HFF-Myc (cell line): ENCODE measurements around the gene HERC3.

Experiments used
- DNase-seq: peaks from one replicate; pipeline ENCODE4 v3.0.0-alpha.2; 2011; ENCODE audit warnings: low read depth; ENCODE audit errors: extremely low read depth
- H3K4me3 ChIP-seq: replicated peaks from 2 replicates; pipeline ENCODE4 v1.5.1; 2011; ENCODE audit warnings: low read depth, mild to moderate bottlenecking, control low read depth, low read length
- CTCF ChIP-seq: IDR thresholded peaks from 2 replicates; pipeline ENCODE4 v1.5.1; 2012; ENCODE audit warnings: mild to moderate bottlenecking, low read depth, low read length, control low read depth; ENCODE audit errors: missing control alignments

The HERC3 gene

DNA sequence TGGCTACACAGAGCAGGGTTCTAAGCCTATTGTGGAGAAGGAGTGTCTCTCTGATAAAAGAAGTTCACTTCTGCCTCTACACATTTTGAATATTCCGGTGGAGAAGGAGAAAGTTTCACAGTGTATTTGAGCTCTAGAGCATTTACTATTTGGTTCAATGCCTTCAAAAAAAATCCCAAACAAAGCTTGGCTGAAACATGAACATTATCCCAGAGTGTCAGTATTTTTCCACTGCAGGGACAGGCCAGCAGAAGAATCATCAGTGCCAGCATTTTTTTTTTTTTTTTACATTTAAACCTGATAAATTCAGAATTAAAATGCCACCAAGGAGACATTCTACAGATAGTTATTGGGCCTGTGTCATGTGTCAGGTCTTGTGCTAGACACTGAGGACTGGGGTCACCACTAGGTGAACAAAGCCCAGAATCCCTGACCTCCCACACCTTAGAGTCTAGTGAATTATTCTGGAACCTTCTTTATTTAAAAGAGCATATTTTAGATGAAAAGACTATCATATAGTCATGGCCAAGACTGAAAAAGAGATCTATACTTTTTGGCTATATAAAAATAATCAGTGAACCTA, 153.4 kb downstream of the HERC3 start:
- DNase-seq = no peak
- H3K4me3 ChIP-seq = no peak overlapping the region
- no peak for TF ChIP-seq CTCF

- DNase-seq = no peak
- no peak overlapping the region for H3K4me3 ChIP-seq
- no peak for TF ChIP-seq CTCF
Observed at GRCh38 chr4:88746206-88746605, 153.9 kb downstream of the HERC3 start.

DNA sequence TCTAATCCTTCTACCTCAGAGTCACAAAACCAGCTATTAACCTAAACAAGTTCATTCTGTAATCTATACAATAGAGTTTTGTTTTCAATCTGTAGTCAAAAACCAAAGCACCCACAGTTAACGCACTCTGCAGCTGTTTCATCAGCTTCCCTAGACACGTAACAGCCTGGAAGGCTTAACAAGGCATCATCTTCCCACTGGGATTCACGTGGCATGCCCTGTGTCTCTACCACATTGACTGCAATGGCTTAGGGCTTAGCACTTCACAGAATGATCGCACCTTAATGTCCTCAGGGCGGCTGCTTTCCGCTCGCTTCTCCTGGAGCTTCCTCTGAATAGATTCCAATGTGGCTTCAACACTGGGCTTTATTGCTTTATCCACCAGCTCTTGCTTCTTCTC, 155.1 kb downstream of the HERC3 start:
- no peak for DNase-seq
- TF ChIP-seq CTCF = no peak
- H3K4me3 ChIP-seq = no peak overlapping the region

GRCh38 chr4:88750369-88750768, 158.1 kb downstream of the HERC3 start:
- TF ChIP-seq CTCF = no peak
- no peak for DNase-seq
- H3K4me3 ChIP-seq = no peak overlapping the region

DNA sequence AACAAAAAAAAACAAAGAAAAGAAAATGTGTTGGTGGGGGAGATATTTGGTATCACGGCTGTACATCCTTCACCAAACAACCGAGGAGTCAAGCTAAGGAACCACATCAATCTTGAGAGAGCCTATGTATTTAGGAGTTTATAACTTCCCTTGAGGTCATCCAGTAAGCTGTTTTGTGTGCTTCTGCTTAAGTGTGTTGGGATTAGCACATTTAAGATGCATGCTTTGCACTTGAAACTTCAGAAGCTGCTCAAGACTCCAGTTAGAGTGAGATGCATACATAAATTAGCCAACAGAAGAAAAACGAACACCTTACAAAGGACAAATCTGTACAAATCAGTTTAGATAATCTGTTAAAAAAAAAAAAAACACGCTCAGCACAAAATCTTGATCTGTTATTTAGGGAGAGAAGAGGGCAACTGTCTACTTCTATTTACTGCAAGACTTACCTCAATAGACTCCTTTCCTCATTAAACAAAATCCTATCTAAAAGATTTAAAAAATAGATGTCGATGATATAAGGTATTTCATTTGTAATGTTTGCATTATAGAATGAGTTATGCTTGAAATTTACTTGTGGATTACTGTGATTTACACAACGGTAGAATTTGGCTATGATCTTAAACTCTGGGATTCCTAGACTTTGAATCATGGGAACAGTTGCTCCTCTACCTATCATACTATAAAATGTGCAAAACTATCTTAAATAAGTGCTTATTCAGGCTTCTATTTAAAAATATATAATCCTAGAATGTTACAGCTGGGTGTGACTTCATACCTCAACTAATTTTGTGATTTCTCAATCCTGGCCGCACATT, 159.2 kb downstream of the HERC3 start:
- no peak for TF ChIP-seq CTCF
- no peak overlapping the region for H3K4me3 ChIP-seq
- DNase-seq = no peak

DNA sequence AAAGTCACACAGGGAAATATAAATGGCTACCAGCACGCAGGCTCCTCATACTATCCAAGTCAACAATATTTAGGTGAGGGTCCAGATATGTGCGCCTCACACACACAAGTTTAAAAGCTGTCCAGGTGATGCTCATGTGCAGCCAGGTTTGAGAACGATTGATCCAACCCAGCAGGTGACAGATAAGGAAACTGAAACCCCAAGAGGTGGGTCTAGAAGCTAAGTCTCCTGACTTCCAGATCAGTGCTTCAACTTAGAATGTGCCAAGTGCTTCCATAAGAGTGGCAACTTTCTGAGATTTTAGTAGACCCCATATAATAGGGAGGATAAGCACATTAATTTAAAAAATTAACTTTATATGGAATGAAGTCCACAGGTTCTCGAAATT, 159.8 kb downstream of the HERC3 start:
- DNase-seq = no peak

More for the DNA sequence above, 159.8 kb downstream of the HERC3 start:
- H3K4me3 ChIP-seq = no peak overlapping the region
- TF ChIP-seq CTCF = no peak
